Activated B cell treated with CpG ODN at 0.5 μM for 24 hours (primary cell): Measurements from ENCODE around the gene HPS4. TPM values are rescaled to one million over a fixed set of nuclear protein-coding genes. Genes with fewer than 3 reads are reported as not detected.

ENCODE experiments used
- ATAC-seq: fragments of 200-7000 bp; cut with Tn5 transposase; one replicate; pipeline ENCODE4 v1.10.0; 2021; ENCODE audit warnings: low read depth, mild to moderate bottlenecking, moderate library complexity
- CTCF ChIA-PET: fragments of 350-600 bp; sonication (Branson Sonifier 250); formaldehyde crosslinking; loops from one replicate; lab custom pipeline; 2021; ENCODE audit warnings: antibody characterized with exemption; lab: Charles Lee
- POLR2A ChIA-PET: fragments of 350-600 bp; sonication (Branson Sonifier 250); formaldehyde crosslinking; loops from one replicate; lab custom pipeline; 2021; ENCODE audit warnings: antibody characterized with exemption; lab: Charles Lee
- DNase-seq: peaks from one replicate; pipeline ENCODE4 v3.0.0; 2022
- H3K27ac Mint-ChIP-seq: one replicate; pipeline ENCODE4 v1.8.0; 2020; ENCODE audit warnings: mixed read lengths
- H3K27me3 Mint-ChIP-seq: one replicate; pipeline ENCODE4 v1.8.0; 2021; ENCODE audit warnings: mixed read lengths
- H3K36me3 Mint-ChIP-seq: one replicate; pipeline ENCODE4 v1.8.0; 2021; ENCODE audit warnings: low read depth, mixed read lengths
- H3K4me1 Mint-ChIP-seq: one replicate; pipeline ENCODE4 v1.8.0; 2021; ENCODE audit warnings: mixed read lengths
- H3K4me3 Mint-ChIP-seq: one replicate; pipeline ENCODE4 v1.8.0; 2020; ENCODE audit warnings: mild to moderate bottlenecking, mixed read lengths
- H3K9me3 Mint-ChIP-seq: one replicate; pipeline ENCODE4 v1.8.0; 2020; ENCODE audit warnings: mixed read lengths
- intact Hi-C: fragments of 100-400 bp; cut with micrococcal nuclease; formaldehyde crosslinking; loops from one replicate; pipeline ENCODE4 v1.15.1; 2024
- total RNA-seq: library from RNA; stranded (reverse); gene quantifications from 2 replicates; pipeline ENCODE4 v1.2.3, GENCODE V29; 2022
- TF ChIP-seq, protein P1 (sequence below): fragments of 200-600 bp; IDR thresholded peaks from one replicate; pipeline ENCODE4 v1.8.0; 2022; ENCODE audit warnings: antibody characterized with exemption, mild to moderate bottlenecking

The HPS4 gene
- total RNA-seq, 1 donor from 2014 or later, result 51.6 TPM

DNA sequence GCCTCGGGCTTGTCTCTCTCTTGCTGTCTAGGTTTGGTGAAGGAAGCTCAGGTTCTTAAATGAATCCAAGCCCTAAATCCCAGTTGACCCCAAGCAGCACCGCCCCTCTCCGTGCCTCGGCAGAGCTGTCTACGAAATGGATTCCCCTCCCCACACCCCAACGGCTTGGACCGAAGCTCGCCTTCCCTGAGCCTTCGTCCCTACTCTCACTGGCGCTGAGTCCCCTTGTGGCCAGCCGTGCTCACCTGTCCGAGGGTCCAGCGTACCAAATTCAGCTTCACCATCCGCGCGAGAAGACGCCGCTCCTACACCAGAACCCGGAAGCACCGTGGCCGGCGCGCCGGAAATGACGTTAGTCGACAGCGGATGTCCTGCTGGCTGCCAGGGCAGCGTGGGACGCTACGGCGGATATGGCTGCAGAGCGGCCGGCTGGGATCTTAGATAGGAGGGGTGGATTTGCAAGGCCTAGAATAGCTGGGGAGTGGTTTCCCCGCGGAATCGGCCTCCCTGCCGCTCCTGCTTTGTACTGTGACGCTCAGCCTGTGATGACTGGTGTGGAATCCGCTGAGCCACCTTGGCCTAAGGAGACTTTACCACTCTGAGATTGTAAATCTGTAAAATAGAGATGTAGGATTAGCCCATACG lies 28.7 kb upstream of the HPS4 start, which contains the start of gene TFIP11:
TSS of gene TFIP11 (minus strand) at position 325 of the 645 bp plus-strand sequence. CDS start 2,201 bp downstream, outside the sequence.
- peak; percentile 89 for DNase-seq
- Mint-ChIP-seq H3K9me3 (no peaks in the 10 kb centered on the region), H3K27me3 (no peaks in the 10 kb centered on the region), H3K4me1 (peaks cover 39% of the 10 kb centered on the region), H3K27ac (peak within 1 kb of the TSS; percentile 96), H3K36me3 (peaks cover 43% of the 10 kb centered on the region), H3K4me3 (peak within 1 kb of the TSS; percentile 100)
- TF ChIP-seq, protein P1, sequence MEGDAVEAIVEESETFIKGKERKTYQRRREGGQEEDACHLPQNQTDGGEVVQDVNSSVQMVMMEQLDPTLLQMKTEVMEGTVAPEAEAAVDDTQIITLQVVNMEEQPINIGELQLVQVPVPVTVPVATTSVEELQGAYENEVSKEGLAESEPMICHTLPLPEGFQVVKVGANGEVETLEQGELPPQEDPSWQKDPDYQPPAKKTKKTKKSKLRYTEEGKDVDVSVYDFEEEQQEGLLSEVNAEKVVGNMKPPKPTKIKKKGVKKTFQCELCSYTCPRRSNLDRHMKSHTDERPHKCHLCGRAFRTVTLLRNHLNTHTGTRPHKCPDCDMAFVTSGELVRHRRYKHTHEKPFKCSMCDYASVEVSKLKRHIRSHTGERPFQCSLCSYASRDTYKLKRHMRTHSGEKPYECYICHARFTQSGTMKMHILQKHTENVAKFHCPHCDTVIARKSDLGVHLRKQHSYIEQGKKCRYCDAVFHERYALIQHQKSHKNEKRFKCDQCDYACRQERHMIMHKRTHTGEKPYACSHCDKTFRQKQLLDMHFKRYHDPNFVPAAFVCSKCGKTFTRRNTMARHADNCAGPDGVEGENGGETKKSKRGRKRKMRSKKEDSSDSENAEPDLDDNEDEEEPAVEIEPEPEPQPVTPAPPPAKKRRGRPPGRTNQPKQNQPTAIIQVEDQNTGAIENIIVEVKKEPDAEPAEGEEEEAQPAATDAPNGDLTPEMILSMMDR, result no peak
- ATAC-seq, result peak; percentile 94
- CTCF ChIA-PET, result interaction anchor here (0.6 to 0.9 kb wide), 2 partner anchors 10 to 72 kb away, joined by 4 to 7 read pairs; no protein-coding TSS in a partner anchor
- intact Hi-C loops, result loop anchor here (1.0 to 2.0 kb wide), 4 partner anchors 29 to 160 kb away; partner anchors contain the start of genes ASPHD2, HPS4, SRRD and TPST2
- POLR2A ChIA-PET, result interaction anchor here (0.6 to 3.7 kb wide), 12 partner anchors 10 to 160 kb away, joined by 3 to 37 read pairs (median 5); partner anchors contain the start of genes HPS4 and SRRD

DNA sequence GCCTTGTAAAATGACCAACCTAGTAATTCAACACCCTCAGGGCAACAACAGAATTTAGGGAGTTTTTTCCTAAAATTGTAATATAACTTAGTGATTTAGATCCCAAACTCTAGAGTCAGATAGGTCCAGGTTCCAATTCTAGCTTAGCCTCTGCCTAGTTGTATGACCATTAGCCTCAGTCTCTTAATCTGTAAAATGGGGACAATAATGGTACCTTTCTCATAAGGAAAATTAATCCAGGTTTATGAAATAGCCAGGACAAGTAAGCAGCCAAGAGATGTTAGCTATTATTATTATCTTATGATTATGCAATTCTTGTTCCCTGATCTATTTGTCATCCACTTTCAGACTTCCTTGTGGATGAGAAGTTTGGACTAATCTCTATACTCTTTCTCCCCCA lies 24.6 kb upstream of the HPS4 start:
- POLR2A ChIA-PET, result interaction anchor here (0.9 kb wide), 1 partner anchor 26 kb away, joined by 3 read pairs; no protein-coding TSS in a partner anchor
- Mint-ChIP-seq H3K27ac (no peak overlapping the region), H3K4me3 (no peak overlapping the region), H3K36me3 (peaks cover 76% of the 10 kb centered on the region), H3K4me1 (peaks cover 44% of the 10 kb centered on the region), H3K9me3 (no peaks in the 10 kb centered on the region), H3K27me3 (no peaks in the 10 kb centered on the region)
- intact Hi-C loops, result loop anchor here (10.0 kb wide), 1 partner anchor 1407 kb away; the partner anchor contains the start of gene PITPNB
- TF ChIP-seq, protein P1, result no peak
- no peak for ATAC-seq
- CTCF ChIA-PET, result no interaction called here
- DNase-seq, result no peak

DNA sequence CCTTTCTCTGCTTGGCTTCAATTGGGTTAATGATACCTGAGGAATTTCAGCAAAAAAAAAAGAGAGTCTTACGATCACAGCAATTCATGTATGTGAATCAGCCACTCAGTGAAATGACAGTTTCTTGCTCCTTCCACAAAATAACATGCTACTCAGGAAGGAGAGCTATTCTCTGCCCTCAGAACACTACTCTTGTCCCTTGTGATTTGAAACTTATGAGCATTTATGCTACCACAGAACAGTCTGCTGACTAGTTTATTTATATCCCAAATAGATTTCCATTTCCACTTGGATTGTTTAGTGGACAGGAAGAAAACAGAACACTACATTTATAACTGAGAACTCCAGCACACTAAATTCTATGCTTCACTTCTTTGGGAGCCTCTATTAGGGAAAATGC lies 20.2 kb upstream of the HPS4 start:
- POLR2A ChIA-PET, result interaction anchor here (1.7 to 2.4 kb wide), 2 partner anchors 9 to 20 kb away, joined by 11 to 13 read pairs; partner anchors contain the start of genes HPS4, SRRD and TFIP11
- Mint-ChIP-seq H3K27me3 (no peaks in the 10 kb centered on the region), H3K9me3 (no peaks in the 10 kb centered on the region), H3K36me3 (peaks cover 84% of the 10 kb centered on the region), H3K27ac (peak overlapping the region; percentile 78), H3K4me1 (peaks cover 17% of the 10 kb centered on the region), H3K4me3 (no peak overlapping the region)
- ATAC-seq (no peak), DNase-seq (no peak)
- intact Hi-C loops, result loop anchor here (10.0 kb wide), 1 partner anchor 1411 kb away; the partner anchor contains the start of gene PITPNB
- TF ChIP-seq, protein P1, result no peak
- CTCF ChIA-PET, result interaction anchor here (0.7 to 2.3 kb wide), 9 partner anchors 10 to 162 kb away, joined by 3 to 15 read pairs (median 4); partner anchors contain the start of genes HPS4 and SRRD

DNA sequence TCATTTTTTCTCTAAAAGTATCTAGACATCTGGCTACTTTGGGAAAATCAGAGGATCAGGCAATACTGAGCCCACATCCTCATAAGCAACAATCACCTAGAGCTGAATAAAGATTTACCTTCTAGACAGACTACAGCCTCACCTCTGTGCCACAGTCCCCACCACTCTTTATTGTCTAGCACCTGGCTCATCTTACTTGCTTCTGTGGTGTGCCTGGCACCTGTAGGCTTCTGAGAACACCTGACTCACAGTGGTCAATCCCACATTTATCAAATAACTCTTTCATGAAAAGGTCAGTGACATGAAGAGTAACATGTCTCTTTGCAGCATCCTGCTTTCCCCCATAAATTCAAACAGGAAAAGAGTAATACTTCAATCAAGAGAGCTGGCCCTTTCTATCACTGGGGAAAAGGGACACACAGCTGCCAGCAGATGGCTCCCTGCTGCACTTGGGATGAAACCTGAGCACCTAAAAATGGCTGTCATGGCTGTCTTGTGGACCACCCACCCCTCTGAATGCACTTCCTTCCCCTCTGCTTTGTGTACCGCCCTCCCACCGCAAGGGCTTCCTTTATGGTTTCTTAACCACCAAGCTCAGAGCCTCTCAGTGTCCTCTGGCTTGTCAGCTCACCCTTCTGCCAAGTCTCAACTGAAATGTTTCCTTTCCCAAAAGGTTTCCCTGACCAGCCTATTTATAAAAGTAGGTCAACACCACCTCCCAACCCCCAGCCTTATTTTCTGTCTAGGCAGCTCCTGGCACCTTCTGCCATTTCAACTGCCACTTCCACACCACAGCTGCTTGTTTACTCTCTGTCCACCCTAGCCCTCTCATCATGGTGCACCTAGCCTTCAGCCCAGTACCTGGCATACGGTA lies 19.3 kb upstream of the HPS4 start:
- DNase-seq (no peak), ATAC-seq (peak; percentile 86)
- H3K36me3 Mint-ChIP-seq, result peaks cover 80% of the 10 kb centered on the region
- peak overlapping the region; percentile 33 for H3K4me3 Mint-ChIP-seq
- H3K9me3 Mint-ChIP-seq, result no peaks in the 10 kb centered on the region
- H3K4me1 Mint-ChIP-seq, result peaks cover 17% of the 10 kb centered on the region
- intact Hi-C loops, result loop anchor here (10.0 kb wide), 1 partner anchor 1412 kb away; the partner anchor contains the start of gene PITPNB
- CTCF ChIA-PET, result interaction anchor here (0.7 to 2.3 kb wide), 9 partner anchors 9 to 163 kb away, joined by 3 to 15 read pairs (median 4); partner anchors contain the start of genes HPS4 and SRRD
- H3K27ac Mint-ChIP-seq, result peak overlapping the region; percentile 78
- H3K27me3 Mint-ChIP-seq, result no peaks in the 10 kb centered on the region
- TF ChIP-seq, protein P1, result no peak
- POLR2A ChIA-PET, result interaction anchor here (0.6 to 2.4 kb wide), 3 partner anchors 10 to 137 kb away, joined by 4 to 13 read pairs (median 11); partner anchors contain the start of genes HPS4, SRRD and TFIP11
